Right atrium auricular region (tissue), 2 donors: Measurements from ENCODE around the gene UVSSA. TPM values are rescaled to one million over a fixed set of nuclear protein-coding genes. Genes with fewer than 3 reads are reported as not detected.

Experiments used
- DNase-seq: peaks from one replicate; pipeline ENCODE4 v3.0.0-alpha.2; 2019; ENCODE audit warnings: low spot score
- H3K27ac ChIP-seq, 2 donors: fragments of 200-600 bp; sonication (generic); 1 replicate in 1 of 2; 2 replicates in 1 of 2; pipeline ENCODE4 v1.5.1; 2016 to 2019
- H3K27me3 ChIP-seq, 2 donors: fragments of 200-600 bp; sonication (generic); one replicate each; pipeline versions ENCODE4 v1.5.1 to v1.6.0; 2017 to 2019
- H3K36me3 ChIP-seq: fragments of 200-600 bp; sonication (generic); one replicate; pipeline ENCODE4 v1.5.1; 2016
- H3K4me1 ChIP-seq, 2 donors: fragments of 200-600 bp; sonication (generic); one replicate each; pipeline versions ENCODE4 v1.5.1 to v1.6.0; 2017 to 2019
- H3K4me3 ChIP-seq, 2 donors: fragments of 200-600 bp; sonication (generic); 1 replicate in 1 of 2; 2 replicates in 1 of 2; pipeline ENCODE4 v1.5.1; 2017 to 2019; ENCODE audit warnings: mild to moderate bottlenecking in 1 of 2, moderate library complexity in 1 of 2
- H3K9me3 ChIP-seq, 2 donors: fragments of 200-600 bp; sonication (generic); one replicate each; pipeline ENCODE4 v1.5.1; 2019
- CTCF ChIP-seq, 2 donors: fragments of 200-600 bp; sonication (generic); IDR thresholded peaks; one replicate each; pipeline ENCODE4 v1.5.1; 2019; ENCODE audit warnings: antibody characterized with exemption in 2 of 2
- total RNA-seq, 2 donors: library from RNA; depleted of rRNA; stranded (reverse); fragments of >200 nt; gene quantifications; one replicate each; pipeline ENCODE4 v1.1.0, GENCODE V29; 2016

The UVSSA gene
- total RNA-seq, 2 donors from 2014 or later = 4.4 to 7.5 TPM

GRCh38 chr4:1401409-1402020 is 54.5 kb downstream of the UVSSA start:
- H3K27me3 ChIP-seq = peaks cover 21 to 55% of the 10 kb centered on the region in 2 donors
- no peaks in the 10 kb centered on the region for H3K9me3 ChIP-seq
- no peak for DNase-seq

GRCh38 chr4:1402021-1402515 is 55.1 kb downstream of the UVSSA start:
- no peak for DNase-seq

More at GRCh38 chr4:1401409-1402020, 54.5 kb downstream of the UVSSA start:
- no peak overlapping the region for H3K4me3 ChIP-seq
- H3K36me3 ChIP-seq = no peaks in the 10 kb centered on the region
- no peak overlapping the region for H3K27ac ChIP-seq
- no peak for TF ChIP-seq CTCF (IDR thresholded peaks at IDR 0.05)
- peaks cover 0 to 33% of the 10 kb centered on the region in 2 donors for H3K4me1 ChIP-seq

GRCh38 chr4:1402516-1403091 is 55.6 kb downstream of the UVSSA start:
- no peaks in the 10 kb centered on the region for H3K36me3 ChIP-seq
- no peak overlapping the region for H3K27ac ChIP-seq
- peaks cover 0 to 44% of the 10 kb centered on the region in 2 donors for H3K4me1 ChIP-seq
- H3K9me3 ChIP-seq = no peaks in the 10 kb centered on the region
- no peak for DNase-seq
- H3K27me3 ChIP-seq = peaks cover 22 to 66% of the 10 kb centered on the region in 2 donors
- no peak overlapping the region for H3K4me3 ChIP-seq
- no peak for TF ChIP-seq CTCF (IDR thresholded peaks at IDR 0.05)

More at GRCh38 chr4:1402021-1402515, 55.1 kb downstream of the UVSSA start:
- H3K27me3 ChIP-seq = peaks cover 21 to 60% of the 10 kb centered on the region in 2 donors
- no peaks in the 10 kb centered on the region for H3K36me3 ChIP-seq
- no peak for TF ChIP-seq CTCF (IDR thresholded peaks at IDR 0.05)
- H3K4me3 ChIP-seq = no peak overlapping the region
- no peaks in the 10 kb centered on the region for H3K9me3 ChIP-seq
- peaks cover 0 to 39% of the 10 kb centered on the region in 2 donors for H3K4me1 ChIP-seq
- H3K27ac ChIP-seq = no peak overlapping the region

- Histone ChIP-seq H3K36me3 (no peaks in the 10 kb centered on the region), H3K4me1 (peaks cover 0 to 46% of the 10 kb centered on the region in 2 donors), H3K27me3 (peaks cover 24 to 72% of the 10 kb centered on the region in 2 donors), H3K27ac (no peak overlapping the region), H3K4me3 (no peak overlapping the region), H3K9me3 (no peaks in the 10 kb centered on the region)
- DNase-seq = no peak
- TF ChIP-seq CTCF (IDR thresholded peaks at IDR 0.05) = no peak
These were observed 56.2 kb downstream of the UVSSA start for GRCh38 chr4:1403177-1403583.

- peak overlapping the region in 1 of 2 donors; percentile 20 for H3K4me3 ChIP-seq
- TF ChIP-seq CTCF (IDR thresholded peaks at IDR 0.05) = no peak
- no peaks in the 10 kb centered on the region for H3K9me3 ChIP-seq
- no peak overlapping the region for H3K27ac ChIP-seq
- H3K27me3 ChIP-seq = peaks cover 24 to 79% of the 10 kb centered on the region in 2 donors
- H3K4me1 ChIP-seq = peaks cover 0 to 46% of the 10 kb centered on the region in 2 donors
- DNase-seq = peak; percentile 16
- no peaks in the 10 kb centered on the region for H3K36me3 ChIP-seq
These were observed 56.9 kb downstream of the UVSSA start for GRCh38 chr4:1403591-1404572.
